ENCODE results near the gene TLX2. TPM values are rescaled to one million over a fixed set of nuclear protein-coding genes. Genes with fewer than 3 reads are reported as not detected.

TLX2 gene
- polyA plus RNA-seq, 4 donors, result 1.5 to 5.4 TPM; not detected in 2

GRCh38 chr2:74551942-74552913 is 38.0 kb downstream of the TLX2 start:
- no peaks in the 10 kb centered on the region for H3K9me3 ChIP-seq (ENCODE audit: control insufficient read depth in 2 of 2, insufficient read depth in 1 of 2, low read depth in 1 of 2, low read length in 1 of 2)
- H3K36me3 ChIP-seq (ENCODE audit: control insufficient read depth in 3 of 3, insufficient read depth in 2 of 3, low read depth in 1 of 3, low read length in 3 of 3), result peaks cover 0 to 13% (median 0%) of the 10 kb centered on the region in 3 donors
- no peak overlapping the region for H3K27ac ChIP-seq (ENCODE audit: low read depth in 1 of 3, low read length in 2 of 3)
- FAIRE-seq, result no peak
- H3K4me1 ChIP-seq (ENCODE audit: control insufficient read depth in 3 of 3, insufficient read depth in 2 of 3, low read depth in 1 of 3, low read length in 2 of 3), result peaks cover 0 to 26% (median 3%) of the 10 kb centered on the region in 3 donors
- H3K27me3 ChIP-seq (ENCODE audit: control insufficient read depth in 3 of 3, insufficient read depth in 3 of 3, low read length in 3 of 3), result peaks cover 0 to 80% (median 3%) of the 10 kb centered on the region in 3 donors
- DNase-seq, result no peak
- 80 to 84% (median 81%) methylated on average over 21 of the region's 21 CpGs for WGBS, 3 donors
- H3K4me3 ChIP-seq (ENCODE audit: low read depth in 1 of 3, low read length in 3 of 3), result no peak overlapping the region

DNA sequence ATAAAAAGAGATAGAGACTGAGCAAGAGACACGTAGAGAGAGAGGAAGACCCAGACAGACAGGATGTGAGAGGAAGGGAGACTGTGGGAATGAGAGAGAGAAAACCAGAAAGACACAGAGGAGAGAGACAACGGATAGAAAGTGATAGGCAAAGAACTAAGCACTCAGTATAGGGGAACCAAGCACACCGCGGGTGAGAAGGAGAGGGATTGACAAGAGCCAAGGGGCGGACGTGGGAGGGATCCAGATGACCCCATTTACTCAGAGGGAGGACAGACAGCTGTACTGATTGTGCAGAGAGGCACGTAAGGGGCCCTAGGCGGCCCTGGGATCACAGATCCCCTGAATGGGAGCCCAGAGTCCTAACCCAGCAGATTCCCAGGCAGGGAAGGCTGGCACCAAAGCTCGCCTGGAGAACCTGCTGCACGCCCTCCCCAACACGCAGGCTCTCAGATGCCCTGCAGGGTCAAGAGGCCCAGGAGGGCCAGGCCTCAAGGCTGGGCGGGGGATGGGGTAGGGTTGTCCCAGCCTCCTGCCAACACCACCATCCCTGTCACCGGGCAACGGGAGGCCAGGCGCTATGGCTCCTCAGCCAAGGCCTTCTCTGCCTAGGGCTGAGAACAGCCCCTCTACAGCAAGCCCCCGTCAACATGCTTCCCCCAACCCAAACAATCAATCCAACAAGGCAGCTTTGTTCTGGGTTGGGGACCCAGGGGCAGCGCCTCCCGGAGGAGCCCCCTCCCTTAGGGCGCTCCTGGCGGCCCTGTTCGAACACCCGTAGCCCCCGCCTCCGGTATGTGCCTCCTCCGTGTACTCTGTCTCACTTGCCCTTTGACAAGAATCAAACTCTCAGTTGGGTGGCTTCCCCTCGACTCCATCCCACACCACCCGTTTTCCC is 38.9 kb downstream of the TLX2 start:
- FAIRE-seq (no peak), DNase-seq (peak in 1 of 2 donors; percentile 28)
- Histone ChIP-seq H3K9me3 (ENCODE audit: control insufficient read depth in 2 of 2, insufficient read depth in 1 of 2, low read depth in 1 of 2, low read length in 1 of 2) (no peaks in the 10 kb centered on the region), H3K4me1 (ENCODE audit: control insufficient read depth in 3 of 3, insufficient read depth in 2 of 3, low read depth in 1 of 3, low read length in 2 of 3) (peaks cover 0 to 26% (median 3%) of the 10 kb centered on the region in 3 donors), H3K36me3 (ENCODE audit: control insufficient read depth in 3 of 3, insufficient read depth in 2 of 3, low read depth in 1 of 3, low read length in 3 of 3) (peaks cover 0 to 13% (median 0%) of the 10 kb centered on the region in 3 donors), H3K27ac (ENCODE audit: low read depth in 1 of 3, low read length in 2 of 3) (peak overlapping the region in 1 of 3 donors; percentile 26), H3K27me3 (ENCODE audit: control insufficient read depth in 3 of 3, insufficient read depth in 3 of 3, low read length in 3 of 3) (peaks cover 0 to 82% (median 3%) of the 10 kb centered on the region in 3 donors), H3K4me3 (ENCODE audit: low read depth in 1 of 3, low read length in 3 of 3) (peak overlapping the region in 1 of 3 donors; percentile 53)
- WGBS, 3 donors, result 53 to 74% (median 67%) methylated on average over 24 to 27 of the region's 27 CpGs

- Histone ChIP-seq H3K27ac (ENCODE audit: low read depth in 1 of 3, low read length in 2 of 3) (peak within 1 kb of the TSS; percentile 27 to 79 (median 56)), H3K36me3 (ENCODE audit: control insufficient read depth in 3 of 3, insufficient read depth in 2 of 3, low read depth in 1 of 3, low read length in 3 of 3) (peaks cover 0 to 13% (median 0%) of the 10 kb centered on the region in 3 donors), H3K27me3 (ENCODE audit: control insufficient read depth in 3 of 3, insufficient read depth in 3 of 3, low read length in 3 of 3) (peaks cover 0 to 85% (median 3%) of the 10 kb centered on the region in 3 donors), H3K4me1 (ENCODE audit: control insufficient read depth in 3 of 3, insufficient read depth in 2 of 3, low read depth in 1 of 3, low read length in 2 of 3) (peaks cover 0 to 20% (median 3%) of the 10 kb centered on the region in 3 donors), H3K4me3 (ENCODE audit: low read depth in 1 of 3, low read length in 3 of 3) (peak within 1 kb of the TSS; percentile 53 to 71 (median 70)), H3K9me3 (ENCODE audit: control insufficient read depth in 2 of 2, insufficient read depth in 1 of 2, low read depth in 1 of 2, low read length in 1 of 2) (no peaks in the 10 kb centered on the region)
- FAIRE-seq (no peak), DNase-seq (peak; percentile 79 to 86)
- WGBS, 3 donors, result 1% methylated on average over 50 to 73 of the region's 73 CpGs
Observed at GRCh38 chr2:74553892-74554819, 39.9 kb downstream of the TLX2 start, which contains the start of the genes DOK1 and LOXL3. DOK1 (plus strand) TSS chr2:74554720; CDS start chr2:74554755, 35 bp downstream. LOXL3 (minus strand) TSS chr2:74553942; CDS start chr2:74552634, 1,308 bp downstream.

- Histone ChIP-seq H3K4me3 (ENCODE audit: low read depth in 1 of 3, low read length in 3 of 3) (peak overlapping the region; percentile 53 to 71 (median 70)), H3K9me3 (ENCODE audit: control insufficient read depth in 2 of 2, insufficient read depth in 1 of 2, low read depth in 1 of 2, low read length in 1 of 2) (no peaks in the 10 kb centered on the region), H3K4me1 (ENCODE audit: control insufficient read depth in 3 of 3, insufficient read depth in 2 of 3, low read depth in 1 of 3, low read length in 2 of 3) (peaks cover 0 to 15% (median under 1%) of the 10 kb centered on the region in 3 donors), H3K27ac (ENCODE audit: low read depth in 1 of 3, low read length in 2 of 3) (peak overlapping the region in 2 of 3 donors; percentile 27 to 72), H3K36me3 (ENCODE audit: control insufficient read depth in 3 of 3, insufficient read depth in 2 of 3, low read depth in 1 of 3, low read length in 3 of 3) (peaks cover 0 to 13% (median 0%) of the 10 kb centered on the region in 3 donors), H3K27me3 (ENCODE audit: control insufficient read depth in 3 of 3, insufficient read depth in 3 of 3, low read length in 3 of 3) (peaks cover 0 to 82% (median 3%) of the 10 kb centered on the region in 3 donors)
- DNase-seq, result peak; percentile 59 to 74
- no peak for FAIRE-seq
- 2 to 3% (median 2%) methylated on average over 56 to 58 of the region's 58 CpGs for WGBS, 3 donors
Observed at GRCh38 chr2:74554820-74555531, 40.7 kb downstream of the TLX2 start.

DNA sequence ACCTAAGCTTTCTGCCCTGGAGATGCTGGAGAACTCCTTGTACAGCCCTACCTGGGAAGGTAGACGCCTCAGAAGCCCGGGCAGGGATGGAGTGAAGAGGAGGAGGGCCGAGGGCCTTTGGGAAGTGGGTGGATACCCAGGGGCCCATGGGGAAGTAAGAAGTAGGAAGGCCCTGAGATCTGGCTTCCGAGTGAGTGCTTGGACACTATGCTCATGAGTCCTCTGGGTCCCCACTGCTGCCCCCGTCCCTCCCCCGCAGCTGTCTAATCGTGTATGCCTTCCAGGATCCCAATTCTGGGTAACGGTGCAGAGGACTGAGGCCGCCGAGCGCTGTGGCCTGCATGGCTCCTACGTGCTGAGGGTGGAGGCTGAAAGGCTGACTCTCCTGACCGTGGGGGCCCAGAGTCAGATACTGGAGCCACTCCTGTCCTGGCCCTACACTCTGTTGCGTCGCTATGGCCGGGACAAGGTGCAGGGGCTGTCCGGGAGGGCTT is 41.4 kb downstream of the TLX2 start:
- 69 to 78% (median 69%) methylated on average over 17 of the region's 17 CpGs for WGBS, 3 donors
- peaks cover 0 to 13% (median 0%) of the 10 kb centered on the region in 3 donors for H3K36me3 ChIP-seq (ENCODE audit: control insufficient read depth in 3 of 3, insufficient read depth in 2 of 3, low read depth in 1 of 3, low read length in 3 of 3)
- peak overlapping the region in 1 of 3 donors; percentile 72 for H3K27ac ChIP-seq (ENCODE audit: low read depth in 1 of 3, low read length in 2 of 3)
- H3K27me3 ChIP-seq (ENCODE audit: control insufficient read depth in 3 of 3, insufficient read depth in 3 of 3, low read length in 3 of 3), result peaks cover 0 to 82% (median 0%) of the 10 kb centered on the region in 3 donors
- FAIRE-seq (no peak), DNase-seq (no peak)
- no peaks in the 10 kb centered on the region for H3K9me3 ChIP-seq (ENCODE audit: control insufficient read depth in 2 of 2, insufficient read depth in 1 of 2, low read depth in 1 of 2, low read length in 1 of 2)
- H3K4me1 ChIP-seq (ENCODE audit: control insufficient read depth in 3 of 3, insufficient read depth in 2 of 3, low read depth in 1 of 3, low read length in 2 of 3), result peaks cover 0 to 15% (median 0%) of the 10 kb centered on the region in 3 donors
- H3K4me3 ChIP-seq (ENCODE audit: low read depth in 1 of 3, low read length in 3 of 3), result peak overlapping the region; percentile 53 to 71 (median 70)

- H3K27me3 ChIP-seq (ENCODE audit: control insufficient read depth in 3 of 3, insufficient read depth in 3 of 3, low read length in 3 of 3), result peaks cover 0 to 81% (median 0%) of the 10 kb centered on the region in 3 donors
- FAIRE-seq, result no peak
- H3K4me1 ChIP-seq (ENCODE audit: control insufficient read depth in 3 of 3, insufficient read depth in 2 of 3, low read depth in 1 of 3, low read length in 2 of 3), result peaks cover 0 to 15% (median 0%) of the 10 kb centered on the region in 3 donors
- no peak overlapping the region for H3K4me3 ChIP-seq (ENCODE audit: low read depth in 1 of 3, low read length in 3 of 3)
- H3K9me3 ChIP-seq (ENCODE audit: control insufficient read depth in 2 of 2, insufficient read depth in 1 of 2, low read depth in 1 of 2, low read length in 1 of 2), result no peaks in the 10 kb centered on the region
- no peak for DNase-seq
- WGBS, 3 donors, result 85 to 91% (median 89%) methylated on average over 14 of the region's 14 CpGs
- H3K36me3 ChIP-seq (ENCODE audit: control insufficient read depth in 3 of 3, insufficient read depth in 2 of 3, low read depth in 1 of 3, low read length in 3 of 3), result peaks cover 0 to 13% (median 0%) of the 10 kb centered on the region in 3 donors
- no peak overlapping the region for H3K27ac ChIP-seq (ENCODE audit: low read depth in 1 of 3, low read length in 2 of 3)
Observed at GRCh38 chr2:74556159-74556558, 41.9 kb downstream of the TLX2 start.
